Measurements from ENCODE around the gene PYHIN1.

PYHIN1 gene

GRCh38 chr1:158931055-158931737 is at the start of gene PYHIN1:
Gene PYHIN1, plus strand, starts transcription at chr1:158931552. Its CDS starts 5,359 bp downstream, at chr1:158936911.
- DNase-seq, result no peak

DNA sequence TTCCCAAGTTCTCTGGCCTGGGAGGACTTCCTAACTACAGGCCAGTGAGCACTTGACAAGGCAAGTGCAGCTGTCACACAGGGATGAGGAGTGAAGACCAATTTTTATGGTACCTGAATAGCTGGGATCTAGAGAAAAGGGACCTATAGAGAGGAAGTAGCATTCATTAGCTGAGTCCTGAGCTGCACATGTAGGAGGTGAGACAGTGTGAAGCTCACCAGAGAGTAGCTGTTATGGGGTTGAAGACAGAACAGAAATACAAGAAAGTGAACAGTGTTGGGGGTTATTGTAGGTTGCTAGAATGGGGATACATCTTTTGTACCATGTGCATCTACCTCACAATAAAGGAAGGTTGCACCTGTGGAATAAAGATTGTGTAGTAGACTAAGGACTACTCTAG is 37.7 kb upstream of the PYHIN1 start:
- DNase-seq, result no peak

DNA sequence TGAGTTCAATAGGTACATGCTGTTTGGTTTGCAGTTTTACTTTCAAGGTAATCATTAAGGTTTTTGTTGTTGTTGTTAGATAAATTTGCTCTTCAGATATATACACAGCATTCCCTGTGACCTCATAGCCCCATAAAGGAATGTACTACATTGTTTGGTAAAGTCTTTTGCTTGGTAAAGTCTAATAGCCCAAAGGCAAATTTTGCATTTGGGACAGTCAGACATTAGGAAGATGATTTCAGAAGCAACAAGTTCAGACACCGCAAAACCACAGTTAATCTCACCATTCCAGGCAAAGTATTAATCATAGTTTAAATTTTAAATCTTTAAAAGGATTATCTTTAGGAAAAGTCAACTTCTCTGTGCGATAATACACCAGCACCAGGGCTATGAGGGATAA is 32.6 kb upstream of the PYHIN1 start:
- no peak for DNase-seq

DNA sequence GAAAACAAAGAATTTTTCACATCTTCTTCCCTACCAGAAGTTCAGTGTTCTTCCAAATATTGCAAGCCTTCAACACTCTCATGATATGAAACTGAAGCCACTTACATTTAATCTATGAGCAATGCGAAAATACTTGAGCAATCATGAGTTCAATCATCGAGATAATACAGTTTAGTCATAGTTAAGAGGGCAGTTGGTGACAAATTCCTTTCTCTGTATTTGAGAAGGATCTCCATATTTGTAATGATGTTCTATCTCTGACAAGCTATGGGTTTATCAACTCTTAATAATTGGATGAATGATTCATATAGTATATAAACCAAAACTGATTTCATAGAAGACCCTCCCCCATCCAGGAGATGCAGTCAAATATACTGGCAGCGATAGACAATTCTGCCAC is 29.7 kb upstream of the PYHIN1 start:
- DNase-seq, result no peak

- no peak for DNase-seq
Measured at GRCh38 chr1:158916085-158916484, 15.3 kb upstream of the PYHIN1 start.

GRCh38 chr1:158924677-158925076 is 6.7 kb upstream of the PYHIN1 start:
- DNase-seq, result no peak

DNA sequence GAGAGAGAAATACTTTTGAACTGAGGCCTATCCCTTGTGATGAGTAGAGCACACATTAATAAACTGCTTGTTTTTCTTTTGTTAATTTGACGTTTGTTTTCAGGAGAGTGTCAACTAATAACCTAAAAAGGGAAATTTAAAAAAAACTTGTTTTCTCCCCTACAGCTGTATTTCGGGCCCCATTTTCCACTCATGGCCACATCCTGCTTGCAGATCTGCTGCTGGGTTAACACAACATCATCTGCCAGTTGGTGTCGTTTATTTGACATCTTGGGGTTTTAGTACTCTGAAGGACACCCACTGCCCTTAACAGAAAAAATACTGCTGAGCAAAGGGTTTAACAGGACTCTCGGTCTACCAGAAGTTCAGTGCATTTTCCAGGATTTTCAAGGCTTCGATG is 848 bp upstream of the PYHIN1 start:
- DNase-seq, result peak; percentile 10

DNA sequence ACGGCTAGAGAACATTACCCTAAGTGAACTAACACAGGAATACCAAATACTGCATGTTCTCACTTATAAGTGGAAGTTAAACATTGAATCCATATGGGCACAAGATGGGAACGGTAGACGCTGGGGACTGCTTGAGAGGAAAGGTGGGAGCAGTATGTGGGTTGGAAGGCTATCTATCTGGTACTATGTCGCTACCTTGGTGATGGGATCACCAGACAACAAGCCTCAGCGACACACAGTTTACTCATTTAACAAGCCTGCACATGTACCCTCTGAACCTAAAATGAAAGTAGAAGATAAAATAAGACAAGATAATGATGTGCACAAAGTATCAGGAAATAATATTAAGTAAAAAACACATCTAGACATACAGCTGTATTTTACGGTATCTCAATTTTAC is 819 bp downstream of the PYHIN1 start:
- no peak for DNase-seq

DNA sequence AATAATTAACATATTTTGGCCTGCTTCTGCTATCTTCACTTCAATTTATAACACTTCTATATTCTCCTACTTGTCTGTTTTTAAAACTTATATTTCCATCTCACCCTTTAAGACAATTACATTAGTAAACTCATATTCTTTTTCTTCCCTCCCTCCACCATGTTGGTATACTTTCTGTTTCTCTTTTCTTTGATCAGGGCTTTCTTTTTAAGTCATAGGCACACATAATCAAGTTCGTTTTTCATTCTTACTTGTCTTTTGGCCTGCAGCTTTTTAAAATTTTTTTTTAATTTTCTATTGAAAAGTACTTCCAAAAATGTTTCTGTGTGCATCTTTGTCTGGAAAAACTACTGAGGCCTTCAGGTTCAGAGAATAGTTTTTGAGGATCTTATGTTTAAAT is 2.3 kb downstream of the PYHIN1 start:
- no peak for DNase-seq

GRCh38 chr1:158939180-158939579 is 7.8 kb downstream of the PYHIN1 start:
- DNase-seq, result no peak

GRCh38 chr1:158941317-158941716 is 10.0 kb downstream of the PYHIN1 start:
- DNase-seq, result no peak

DNA sequence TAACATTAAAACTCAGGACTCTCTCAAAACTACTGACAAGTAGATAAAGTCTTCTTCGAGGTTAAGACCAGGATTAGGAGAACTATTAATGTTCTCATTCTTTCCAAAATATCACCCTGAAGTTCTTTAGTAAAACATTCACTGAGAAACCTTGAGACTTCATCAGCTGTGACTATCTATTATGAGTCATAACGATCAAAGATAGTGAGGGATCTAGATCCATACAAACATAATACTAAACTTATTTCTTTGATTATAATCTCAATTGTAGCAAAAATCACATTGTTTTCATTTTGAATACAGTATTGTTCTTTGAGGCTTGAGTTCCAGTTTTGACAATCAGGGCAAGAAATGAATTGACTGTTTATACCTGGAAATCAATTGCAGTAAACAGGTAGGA is 11.1 kb downstream of the PYHIN1 start:
- DNase-seq, result no peak

GRCh38 chr1:158943059-158943458 is 11.7 kb downstream of the PYHIN1 start:
- no peak for DNase-seq

DNA sequence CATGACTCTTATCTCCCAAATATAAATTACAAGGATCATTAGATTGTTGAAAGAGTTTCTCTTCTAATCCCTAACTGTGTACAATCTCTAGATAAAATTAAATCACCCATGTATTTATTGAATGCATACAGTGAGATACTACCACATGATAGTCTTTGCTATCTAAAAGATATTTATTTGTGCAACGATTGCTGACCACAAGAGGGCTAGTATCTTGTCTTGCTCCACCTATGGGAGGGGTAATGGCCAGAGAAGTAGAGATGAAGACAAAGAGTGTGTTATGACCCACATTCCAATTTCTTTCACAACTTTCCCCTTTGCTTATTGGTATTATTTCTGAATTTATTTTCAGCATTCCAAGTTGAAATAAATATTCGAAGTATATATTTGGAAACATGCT is 13.7 kb downstream of the PYHIN1 start:
- DNase-seq, result no peak

DNA sequence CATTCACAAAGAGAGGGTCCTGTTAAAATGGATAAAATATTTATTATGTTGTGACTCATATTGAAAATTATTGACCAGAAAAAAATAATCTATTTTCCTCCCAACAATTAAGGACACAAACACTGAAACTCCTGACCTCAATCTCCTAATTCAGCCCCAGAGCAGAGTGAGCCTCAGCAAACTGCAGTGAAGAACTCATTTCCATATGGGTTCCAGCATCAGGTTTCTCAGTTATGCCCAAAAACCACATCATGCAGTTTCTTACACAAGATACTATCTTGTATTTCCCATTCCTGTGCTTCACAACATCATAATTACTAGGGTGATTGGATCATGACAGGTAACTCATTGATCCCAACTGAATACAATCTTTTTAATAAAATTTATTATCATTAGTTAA is 15.4 kb downstream of the PYHIN1 start:
- no peak for DNase-seq

DNA sequence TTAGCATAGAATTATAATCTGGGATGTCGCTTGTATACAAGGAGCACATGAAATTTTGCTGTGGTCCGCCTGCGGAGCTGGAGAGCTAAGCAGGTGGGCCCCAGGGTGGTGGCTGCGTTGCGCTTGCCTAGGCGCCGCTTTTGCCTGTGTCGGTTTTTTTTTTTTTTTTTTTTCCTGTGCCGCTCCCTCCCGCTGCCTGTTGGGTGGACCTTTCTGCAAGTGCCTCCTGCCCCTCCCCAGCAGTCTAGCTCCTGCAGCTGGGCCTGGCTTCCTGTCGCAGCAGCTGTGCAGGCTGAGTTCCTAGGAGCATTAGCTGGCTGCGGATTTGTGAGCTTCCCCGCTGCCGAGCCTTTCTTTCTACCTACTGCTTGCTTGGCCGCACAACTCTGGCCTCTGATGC is 20.6 kb downstream of the PYHIN1 start:
- no peak for DNase-seq

DNA sequence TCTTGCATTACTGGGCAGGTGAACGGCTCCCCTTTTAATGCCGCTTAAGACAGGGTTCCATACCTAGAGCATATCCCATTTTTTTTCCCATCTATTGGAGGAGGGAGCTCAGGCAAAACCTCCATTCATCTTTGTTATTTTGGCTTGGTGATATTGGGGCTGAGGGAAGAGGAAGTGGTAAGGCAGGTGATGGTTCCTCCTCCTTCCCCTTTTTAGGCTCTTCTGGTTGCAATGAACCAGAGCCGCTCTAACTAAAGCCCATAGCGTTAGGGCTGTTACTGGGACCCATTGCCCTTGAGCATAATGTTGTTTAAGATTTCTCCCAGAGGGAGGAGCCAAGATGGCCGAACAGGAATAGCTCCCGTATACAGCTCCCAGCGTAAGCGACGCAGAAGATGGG is 21.1 kb downstream of the PYHIN1 start:
- no peak for DNase-seq

- DNase-seq, result no peak
Measured at GRCh38 chr1:158961178-158961577, 29.8 kb downstream of the PYHIN1 start.

DNA sequence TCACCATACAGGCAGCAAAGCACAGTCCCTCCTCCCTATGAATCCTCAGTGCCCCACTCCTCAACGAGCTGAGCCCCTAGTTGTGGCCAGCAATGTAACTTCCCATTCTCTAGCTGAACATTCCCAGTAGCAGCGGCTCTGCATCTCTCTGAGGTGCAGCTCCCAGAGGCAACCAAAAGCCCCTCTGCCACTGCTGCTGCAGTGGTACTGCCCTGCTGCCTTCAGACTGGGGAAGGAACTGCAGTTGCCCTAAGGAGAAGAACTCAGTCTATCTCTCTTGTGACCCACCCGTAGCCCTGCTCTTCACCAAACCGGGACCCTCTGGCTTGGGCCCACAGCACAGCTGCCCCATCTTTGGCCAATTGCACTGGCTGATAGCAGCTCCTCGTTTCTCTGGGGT is 31.6 kb downstream of the PYHIN1 start:
- no peak for DNase-seq

- no peak for DNase-seq
Measured at GRCh38 chr1:158969166-158969565, 37.8 kb downstream of the PYHIN1 start.

DNA sequence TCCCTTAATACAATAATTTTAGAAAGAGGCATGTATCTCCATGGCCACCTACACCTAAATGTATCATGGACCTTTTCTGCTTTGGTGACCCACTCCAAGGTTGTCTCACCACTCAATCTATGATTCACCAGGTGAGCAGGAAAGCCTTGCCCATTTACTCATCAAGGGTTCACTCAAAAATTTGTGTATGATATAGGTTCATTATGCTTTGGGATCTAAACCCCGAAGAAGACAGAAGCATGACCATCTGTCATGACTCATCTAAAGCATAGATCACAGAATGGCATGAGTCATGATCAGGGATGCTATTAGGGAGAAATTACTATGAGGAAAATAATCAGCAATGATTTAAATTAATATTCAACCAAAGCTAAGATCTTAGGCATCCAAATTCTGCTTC is 38.5 kb downstream of the PYHIN1 start:
- DNase-seq, result peak; percentile 37

DNA sequence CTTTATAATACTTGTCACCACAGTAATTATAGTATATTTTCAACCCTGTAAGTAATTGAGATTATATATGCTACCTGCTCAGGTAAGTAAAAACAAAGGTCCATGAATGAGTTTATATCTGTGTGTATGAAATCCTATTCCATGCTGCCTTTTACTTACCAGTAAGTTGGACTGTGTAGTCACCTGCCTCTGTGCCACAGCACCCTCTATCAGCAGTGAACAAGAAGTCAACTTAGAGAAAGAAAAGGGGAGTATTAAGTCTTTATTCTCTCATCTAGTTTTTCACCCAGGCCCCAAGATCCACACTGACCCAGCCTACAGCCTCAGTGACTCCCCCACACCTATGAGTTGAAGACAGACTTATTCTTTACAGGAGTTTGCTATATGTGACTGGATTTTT is 41.5 kb downstream of the PYHIN1 start:
- DNase-seq, result peak; percentile 13

- no peak for DNase-seq
Measured at GRCh38 chr1:158976219-158976618, 44.9 kb downstream of the PYHIN1 start.

- DNase-seq, result no peak
Measured at GRCh38 chr1:158978730-158979129, 47.4 kb downstream of the PYHIN1 start.

GRCh38 chr1:158979229-158979628 is 47.9 kb downstream of the PYHIN1 start:
- DNase-seq, result no peak

GRCh38 chr1:158983235-158983634 is 51.9 kb downstream of the PYHIN1 start:
- no peak for DNase-seq
